Measurements from ENCODE around the gene FXN.

DNA sequence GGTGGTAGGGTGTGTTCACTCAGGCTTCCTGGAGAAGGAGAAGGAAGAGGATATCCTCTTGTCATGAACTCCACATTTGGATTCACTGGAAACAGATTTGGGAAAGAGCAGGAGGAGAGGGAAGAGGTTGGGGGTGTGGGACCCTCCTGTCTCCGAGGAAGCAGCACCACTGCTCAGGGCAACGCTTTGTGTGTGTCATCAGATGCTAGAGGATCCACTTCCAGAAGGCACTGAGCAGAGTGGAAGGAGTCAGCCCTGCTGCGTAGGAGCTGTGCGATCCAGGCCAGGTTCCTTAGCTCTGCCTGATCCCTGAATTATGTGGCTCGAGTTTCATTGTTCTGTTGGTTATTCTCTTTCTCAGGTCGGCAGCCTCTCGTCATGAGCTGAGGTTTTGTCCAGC lies 101.2 kb downstream of the FXN start:
- TF ChIP-seq EZH2 (IDR thresholded peaks at IDR 0.05; ENCODE audit: insufficient read depth, poor library complexity, severe bottlenecking) (no peak), EZH2phosphoT487 (IDR thresholded peaks at IDR 0.05; ENCODE audit: insufficient read depth, low read depth) (no peak)
